Stimulated activated CD4-positive, alpha-beta T cell treated with anti-CD3 and anti-CD28 coated beads, Interleukin-12 subunit alpha, Interleukin-12 subunit beta, amount 100 ng/mL, for 4 hours (primary cell): Measurements from ENCODE around the gene FSTL5.

Source experiments
- DNase-seq: peaks from one replicate; pipeline ENCODE4 v3.0.0-alpha.2; 2020

The FSTL5 gene

DNA sequence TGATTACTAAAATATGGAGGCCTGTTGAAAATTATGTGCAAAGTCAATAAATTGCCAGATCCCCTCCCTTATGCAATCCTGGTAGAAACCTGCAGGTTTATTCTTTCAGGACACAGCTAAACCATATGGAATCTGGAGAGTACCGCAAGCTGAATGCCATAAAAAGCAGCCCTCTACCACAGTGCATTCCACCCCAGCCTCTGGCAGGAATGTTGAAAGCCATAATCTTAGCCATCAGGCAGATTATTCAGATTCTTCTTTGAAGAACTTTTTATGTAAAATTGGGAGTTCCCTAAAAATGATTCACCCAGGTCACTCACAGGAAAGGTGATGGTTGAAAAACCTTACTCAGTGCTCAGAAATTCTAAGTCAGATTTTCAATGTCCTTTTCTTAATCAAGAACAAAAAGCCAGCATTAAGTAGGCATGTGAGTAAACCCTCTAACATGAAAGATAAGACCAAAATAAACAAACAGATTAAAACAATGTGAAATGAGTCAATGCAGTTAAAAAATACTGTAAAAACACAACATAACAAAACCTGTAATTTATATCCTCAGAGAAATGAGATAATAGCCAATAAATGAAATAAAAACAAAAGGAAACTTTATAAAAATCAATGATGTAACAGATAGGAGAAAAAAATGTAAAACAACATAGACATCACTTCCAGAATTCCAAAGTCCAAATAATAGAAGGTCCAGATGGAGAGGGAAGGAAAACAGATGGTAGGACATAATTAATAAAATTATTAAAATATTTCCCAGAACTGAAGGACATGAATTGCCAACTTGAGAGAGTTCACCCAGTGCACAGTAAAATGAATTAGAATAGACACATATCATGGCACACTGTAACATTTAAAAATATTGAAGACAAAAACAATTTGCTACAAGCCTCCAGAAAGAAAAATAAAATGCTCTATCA, 226.9 kb downstream of the FSTL5 start:
- DNase-seq: no peak

DNA sequence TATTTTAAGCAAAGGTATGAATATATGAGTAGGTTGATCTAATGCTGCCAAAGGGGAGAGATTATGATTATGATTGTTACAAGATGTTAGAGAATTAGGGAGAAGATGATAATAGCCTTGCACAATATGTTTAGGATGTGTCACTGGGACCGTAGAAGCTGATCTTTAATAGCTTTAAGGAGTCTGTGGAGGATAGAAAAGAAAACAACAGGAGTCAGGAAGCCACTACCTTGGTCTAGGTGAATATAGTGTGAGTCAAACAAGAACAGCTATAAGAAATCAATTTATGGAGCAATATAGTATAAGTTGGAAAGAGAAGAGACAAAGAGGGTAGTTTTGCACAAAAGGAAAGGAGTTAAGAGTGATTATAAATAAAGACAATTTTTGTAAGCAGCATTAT, 232.7 kb downstream of the FSTL5 start:
- DNase-seq: no peak

DNA sequence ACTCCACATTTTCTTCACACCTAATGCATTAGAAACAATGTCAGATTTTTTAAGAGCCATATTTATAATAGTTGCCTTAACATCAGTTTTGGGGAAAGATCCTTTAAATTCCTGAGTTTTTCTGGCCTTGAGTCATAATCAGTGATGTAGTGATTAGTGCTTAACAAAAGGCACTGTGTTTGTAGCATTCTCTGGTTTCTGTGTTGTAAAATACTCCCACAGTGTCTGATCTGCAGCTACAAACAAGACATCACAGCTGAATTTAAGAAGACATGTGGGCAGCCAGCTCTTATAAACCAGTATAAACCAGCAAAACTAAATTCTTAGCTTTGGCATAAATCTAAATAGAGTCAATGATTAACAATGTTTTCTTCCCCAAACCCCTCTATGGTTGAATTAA, 233.8 kb downstream of the FSTL5 start:
- DNase-seq: no peak

DNA sequence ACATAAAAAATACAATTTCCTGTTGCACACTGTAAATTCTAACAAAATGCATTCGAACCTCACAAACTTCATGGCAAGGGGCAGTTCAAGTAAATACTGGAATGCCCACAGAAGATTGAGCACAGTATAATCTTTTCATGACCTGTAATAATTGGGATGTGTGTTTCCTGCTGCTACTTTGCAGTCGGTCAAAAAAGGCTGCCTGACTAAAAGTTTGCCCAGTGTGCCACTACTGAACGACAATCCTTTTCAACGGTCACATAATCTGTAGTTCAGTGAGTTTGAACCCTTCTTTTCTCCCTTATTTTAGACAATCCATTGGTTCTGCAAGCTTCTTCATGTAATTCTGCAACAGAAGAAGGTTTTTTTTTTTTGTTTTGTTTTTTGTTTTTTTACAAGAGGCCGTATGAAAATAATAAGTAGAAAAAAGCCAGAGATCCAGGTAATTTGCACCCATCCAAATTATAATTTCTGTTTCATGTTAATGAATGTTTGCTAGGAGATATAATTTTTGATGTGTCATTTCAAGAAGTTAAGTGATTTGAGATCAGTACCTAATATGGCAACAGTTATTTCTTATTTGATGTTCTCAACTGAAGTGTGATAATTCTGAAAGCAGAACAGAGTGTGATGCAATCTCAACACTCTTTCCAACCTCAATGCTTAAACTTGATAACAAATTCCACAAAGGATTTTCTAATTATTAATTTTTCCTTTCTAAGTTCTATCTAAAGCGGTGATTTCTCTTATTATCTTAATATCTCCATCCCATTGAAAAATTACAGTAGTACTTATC, 237.6 kb downstream of the FSTL5 start:
- no peak for DNase-seq

DNA sequence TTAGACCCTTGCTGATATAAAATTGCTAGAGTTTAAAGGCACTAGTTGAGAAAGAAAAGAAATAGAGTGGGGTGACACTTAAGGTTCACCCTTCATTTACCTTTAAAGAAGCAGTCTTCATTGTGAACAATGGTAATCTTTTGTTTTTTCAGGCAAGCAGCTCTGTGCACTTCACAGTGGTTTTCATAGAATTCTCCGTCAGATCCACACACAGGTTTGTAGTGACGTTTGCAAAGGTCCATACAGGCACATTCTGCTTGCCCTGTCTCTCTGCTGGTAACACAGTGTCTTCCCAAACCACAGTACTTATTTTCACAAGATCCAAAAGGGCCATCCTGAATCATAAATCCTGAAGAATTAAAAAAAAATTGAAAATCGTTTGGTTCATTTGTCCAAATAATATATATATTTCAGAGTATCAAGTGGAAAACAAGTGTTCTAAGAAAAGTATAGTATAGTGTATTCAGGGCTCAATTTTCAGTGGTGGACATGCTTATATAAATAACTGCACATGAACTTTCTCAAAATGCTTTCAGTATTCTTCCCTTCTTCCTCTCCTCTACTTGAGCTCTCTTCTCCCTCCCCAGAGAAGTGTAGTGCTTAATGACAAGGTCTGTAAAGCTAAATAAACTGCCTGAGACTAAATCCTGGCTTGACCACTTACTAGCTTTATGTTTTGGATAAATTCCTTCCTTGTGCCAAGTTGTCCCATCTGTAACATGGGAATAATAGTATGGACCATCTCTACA, 243.3 kb downstream of the FSTL5 start:
- no peak for DNase-seq

DNA sequence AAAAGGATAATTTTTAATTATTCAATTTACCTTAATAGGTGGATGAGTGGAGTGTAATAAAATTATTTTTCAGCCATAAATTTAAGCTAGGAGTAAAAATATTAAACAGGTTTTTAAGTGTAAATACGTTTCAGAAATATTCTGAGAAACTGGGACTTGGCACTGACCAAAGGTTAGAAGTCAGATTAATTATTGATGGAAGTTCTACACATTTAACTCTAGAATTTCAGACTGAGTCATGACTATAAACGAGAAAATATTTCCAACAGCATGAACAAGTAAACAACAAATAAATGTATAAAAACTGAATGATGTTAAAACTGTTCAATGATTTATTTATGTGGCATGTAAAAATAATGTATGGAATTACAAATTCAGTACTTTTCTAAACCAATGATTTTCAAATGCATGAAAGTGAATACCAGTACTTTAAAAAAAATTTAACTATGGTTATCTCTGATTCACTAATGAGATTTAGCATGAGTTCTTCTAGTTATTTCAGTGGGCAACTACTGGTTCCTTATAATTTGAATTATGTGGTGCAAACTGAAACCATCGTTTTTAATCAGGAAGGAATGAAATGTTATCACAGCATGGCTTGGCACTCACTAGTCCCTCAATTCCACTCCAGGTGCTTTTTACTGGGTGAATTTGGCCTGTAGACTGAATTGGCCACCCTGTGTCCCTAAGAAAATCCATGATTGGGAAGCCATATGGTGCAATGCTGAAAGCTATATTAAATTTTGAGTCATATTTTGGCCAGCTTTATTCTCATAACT, 244.2 kb downstream of the FSTL5 start:
- no peak for DNase-seq

DNA sequence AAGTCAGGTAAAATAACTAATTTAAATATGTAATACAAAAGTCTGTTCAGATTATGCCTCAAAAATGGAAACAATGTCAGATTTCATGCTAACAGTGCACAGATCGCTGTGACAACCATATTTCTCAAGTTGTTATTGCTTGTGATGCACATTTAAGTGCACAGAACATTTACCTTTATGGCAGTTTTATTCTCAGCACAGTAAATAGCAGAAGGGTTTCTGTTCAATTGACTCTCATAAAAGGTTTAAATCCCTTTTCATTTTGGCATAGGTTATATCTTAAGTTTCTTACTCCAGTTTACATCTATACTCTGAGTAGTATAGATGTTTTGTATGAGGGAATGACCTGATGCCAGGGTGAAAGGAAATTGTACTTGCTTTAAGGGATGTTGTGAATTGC, 247.8 kb downstream of the FSTL5 start:
- DNase-seq: no peak

DNA sequence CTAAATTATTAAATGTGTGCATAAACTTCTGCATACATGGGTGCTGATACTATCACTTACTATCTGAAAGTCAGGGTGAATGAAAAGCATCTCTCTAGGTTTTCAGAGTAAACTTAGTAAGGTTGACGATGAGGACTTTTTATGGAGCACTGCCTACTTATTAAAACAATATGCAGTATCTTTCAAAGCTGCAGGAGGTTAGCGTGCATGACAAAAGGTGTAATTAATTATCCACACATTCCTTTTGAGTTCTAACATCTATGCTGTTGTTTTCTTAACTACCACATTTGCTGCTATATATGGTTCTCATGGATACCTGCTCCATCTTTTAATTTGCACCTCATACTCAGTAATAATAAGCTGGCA, 256.2 kb downstream of the FSTL5 start:
- DNase-seq: no peak

DNA sequence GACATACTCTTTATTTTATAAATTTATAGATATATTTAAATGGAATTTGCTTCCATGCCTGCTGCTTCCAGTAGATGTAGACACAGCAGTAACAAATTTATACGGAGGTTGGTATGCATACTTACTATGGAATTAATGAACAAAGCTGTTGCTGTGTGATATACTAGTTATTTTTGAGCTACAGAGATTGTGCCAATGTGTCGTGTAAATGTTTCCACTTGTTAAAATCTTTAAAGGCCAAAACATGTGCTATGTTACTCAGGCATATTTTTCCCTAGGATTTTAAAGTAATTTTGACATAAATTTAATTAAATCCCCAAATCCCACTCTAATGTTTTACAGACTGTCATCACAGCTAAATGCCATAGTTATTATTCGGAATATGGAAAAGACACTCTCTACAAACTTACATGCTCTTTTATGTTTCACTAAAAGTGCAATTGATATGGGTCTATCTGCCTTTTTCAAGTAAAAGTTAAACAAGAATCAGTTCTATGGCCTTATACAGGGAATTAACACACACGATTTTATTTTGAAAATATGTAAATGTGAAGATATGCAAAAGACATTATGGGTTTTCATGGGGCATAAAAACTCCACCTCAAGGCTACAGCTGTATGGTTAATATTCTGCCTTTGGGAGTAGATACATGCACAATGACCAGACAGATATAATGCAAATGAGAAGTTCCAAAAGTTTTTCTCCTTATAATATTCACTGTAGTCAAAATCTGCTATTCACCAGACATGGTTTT, 256.8 kb downstream of the FSTL5 start:
- DNase-seq: no peak

DNA sequence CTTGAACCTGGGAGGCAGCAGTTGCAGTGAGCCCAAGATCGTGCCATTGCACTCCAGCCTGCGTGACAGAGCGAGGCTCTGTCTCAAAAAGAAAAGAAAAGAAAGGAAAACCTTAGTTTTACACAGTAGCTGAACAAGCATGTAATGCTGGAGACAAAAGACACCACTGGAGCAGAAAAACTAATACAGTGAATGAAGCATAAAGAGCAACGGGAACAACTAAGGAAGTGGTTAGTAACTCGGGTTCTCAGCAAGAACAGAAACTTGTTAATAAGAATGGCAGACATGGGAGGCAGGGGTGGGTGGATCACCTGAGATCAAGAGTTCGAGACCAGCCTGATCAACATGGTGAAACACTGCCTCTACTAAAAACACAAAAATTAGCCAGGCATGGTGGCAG, 263.7 kb downstream of the FSTL5 start:
- DNase-seq: no peak

DNA sequence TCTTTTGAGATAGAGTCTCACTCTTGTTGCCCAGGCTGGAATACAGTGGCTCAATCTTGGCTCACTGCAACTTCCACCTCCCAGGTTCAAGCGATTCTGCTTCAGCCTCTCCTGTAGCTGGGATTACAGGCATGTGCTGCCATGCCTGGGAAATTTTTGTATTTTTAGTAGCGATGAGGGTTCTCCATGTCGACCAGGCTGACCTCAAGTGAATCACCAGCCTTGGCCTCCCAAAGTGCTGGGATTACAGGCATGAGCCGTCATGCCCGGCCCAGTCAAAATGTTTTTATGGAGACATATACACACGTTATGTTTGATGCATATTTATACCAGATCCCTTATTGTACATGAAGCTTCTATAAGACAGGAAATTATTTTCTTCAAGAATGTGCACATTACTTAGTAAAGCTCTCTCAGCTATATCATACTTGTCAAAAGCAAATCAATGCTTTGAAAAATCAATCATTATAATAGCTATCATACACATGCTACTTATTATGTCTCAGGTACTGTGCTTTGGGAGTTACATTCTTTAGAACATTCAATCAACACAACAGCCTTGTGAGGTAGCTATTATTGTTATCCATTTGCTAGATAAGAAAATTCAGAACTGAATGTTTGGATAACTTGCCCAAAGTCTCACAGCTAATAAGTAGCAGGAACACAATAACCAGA, 269.2 kb downstream of the FSTL5 start:
- no peak for DNase-seq

DNA sequence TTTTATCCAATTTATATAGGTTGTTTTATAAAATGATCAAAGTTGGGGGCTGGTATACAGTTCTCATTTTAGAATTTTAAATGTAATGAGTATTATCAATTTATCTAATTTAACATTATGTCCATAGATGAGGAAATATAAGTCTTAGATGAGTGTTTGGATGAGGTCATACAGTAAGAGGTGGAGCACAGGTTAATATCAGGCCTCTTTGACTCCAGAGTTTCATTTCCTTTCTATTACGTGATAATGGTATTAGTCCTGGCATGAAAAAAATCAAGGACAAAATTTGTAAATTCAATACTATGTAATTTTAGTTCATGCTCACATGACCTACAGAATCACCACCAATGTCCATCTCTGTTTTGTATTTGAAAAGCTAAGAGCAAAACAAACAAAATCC, 269.8 kb downstream of the FSTL5 start:
- DNase-seq: no peak

DNA sequence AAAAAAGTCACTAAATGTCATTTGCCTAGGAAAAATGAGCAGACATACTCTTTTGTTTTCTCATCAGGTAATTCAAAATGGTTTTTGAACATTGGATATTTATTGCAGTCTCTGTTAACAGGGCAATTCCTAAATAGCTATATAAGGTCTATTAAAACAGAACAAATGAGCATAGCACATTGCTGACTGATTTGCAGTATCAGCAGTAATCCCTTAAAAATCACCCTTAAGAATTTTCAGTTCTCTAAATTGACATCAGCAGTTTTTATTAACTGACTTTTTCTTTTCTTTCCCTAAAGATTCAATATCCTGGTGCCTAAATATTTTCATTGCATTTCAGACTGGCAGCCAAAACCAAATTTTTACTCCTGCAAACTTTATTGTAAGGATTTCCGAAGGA, 270.2 kb downstream of the FSTL5 start:
- no peak for DNase-seq

DNA sequence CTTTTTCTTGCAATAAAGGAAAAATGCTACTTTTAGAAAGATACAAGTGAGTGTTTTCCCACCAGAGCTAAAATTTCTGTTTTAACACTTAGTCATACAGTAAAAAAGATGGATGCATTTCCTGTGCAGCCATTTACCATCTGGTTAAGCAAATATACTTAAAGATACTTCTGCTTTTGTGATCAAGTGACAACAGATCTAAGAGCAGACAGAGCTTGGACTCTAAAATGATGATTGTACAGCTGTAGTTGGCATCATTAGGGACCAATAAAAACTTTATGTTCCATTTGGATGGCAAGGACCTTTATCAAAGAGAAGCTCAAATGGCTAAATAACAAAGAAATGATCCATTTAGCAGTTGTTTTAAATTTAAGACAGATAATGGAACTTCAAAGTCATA, 270.8 kb downstream of the FSTL5 start:
- DNase-seq: no peak

DNA sequence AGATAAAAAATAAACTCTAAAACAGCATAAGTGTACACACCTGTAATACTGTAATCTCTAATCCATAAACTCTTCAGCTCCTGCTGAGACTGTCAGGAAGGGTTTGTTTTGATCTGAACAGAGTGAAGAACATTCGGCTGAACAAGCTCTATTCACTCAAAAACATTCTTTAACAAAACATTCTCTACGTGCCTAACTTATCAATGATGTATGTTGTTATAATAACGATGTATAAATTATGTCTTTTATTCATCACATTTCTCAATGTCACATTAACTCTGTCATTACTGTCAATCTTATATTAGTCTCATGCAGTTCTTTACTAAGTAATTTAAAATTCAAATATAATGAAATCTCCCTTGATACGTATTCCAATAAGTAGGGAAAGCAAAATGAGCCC, 280.6 kb downstream of the FSTL5 start:
- DNase-seq: no peak

DNA sequence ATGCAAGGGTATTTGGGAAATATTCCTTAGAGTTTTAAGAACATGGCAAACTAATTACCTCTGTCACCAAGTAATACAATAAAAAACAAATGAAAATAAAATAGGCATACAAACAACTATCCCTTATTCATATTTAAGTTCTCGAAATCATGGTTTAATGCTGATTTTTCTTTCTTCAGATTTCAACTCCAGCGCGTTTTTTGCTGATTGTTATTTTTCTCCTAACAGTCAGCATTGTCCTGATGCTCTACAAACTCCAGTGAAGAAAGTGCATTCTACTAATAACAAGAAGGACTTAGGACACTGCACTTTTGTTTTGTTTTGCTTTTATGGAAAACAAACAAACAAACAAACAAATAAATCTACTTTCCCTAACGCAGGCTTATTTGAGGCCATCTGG, 282.4 kb downstream of the FSTL5 start:
- DNase-seq: no peak

DNA sequence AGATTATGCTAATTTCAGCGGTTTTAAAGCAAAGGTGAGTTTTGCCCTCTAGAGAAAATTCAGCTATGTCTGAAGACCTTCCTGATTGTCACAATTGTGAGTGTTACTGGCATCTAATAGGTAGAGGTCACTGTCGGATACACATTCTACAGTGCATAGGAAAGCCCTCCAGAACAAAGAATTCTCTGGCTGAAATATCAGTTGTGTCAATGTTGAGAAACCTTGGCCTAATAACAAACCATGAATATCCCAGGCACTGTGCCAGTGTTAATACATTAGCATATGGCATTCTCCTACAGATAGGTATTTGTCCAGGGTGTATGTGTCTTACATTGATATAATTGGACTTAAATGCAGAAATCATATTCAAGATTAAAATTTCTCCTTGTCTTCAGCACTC, 294.3 kb downstream of the FSTL5 start:
- DNase-seq: no peak

DNA sequence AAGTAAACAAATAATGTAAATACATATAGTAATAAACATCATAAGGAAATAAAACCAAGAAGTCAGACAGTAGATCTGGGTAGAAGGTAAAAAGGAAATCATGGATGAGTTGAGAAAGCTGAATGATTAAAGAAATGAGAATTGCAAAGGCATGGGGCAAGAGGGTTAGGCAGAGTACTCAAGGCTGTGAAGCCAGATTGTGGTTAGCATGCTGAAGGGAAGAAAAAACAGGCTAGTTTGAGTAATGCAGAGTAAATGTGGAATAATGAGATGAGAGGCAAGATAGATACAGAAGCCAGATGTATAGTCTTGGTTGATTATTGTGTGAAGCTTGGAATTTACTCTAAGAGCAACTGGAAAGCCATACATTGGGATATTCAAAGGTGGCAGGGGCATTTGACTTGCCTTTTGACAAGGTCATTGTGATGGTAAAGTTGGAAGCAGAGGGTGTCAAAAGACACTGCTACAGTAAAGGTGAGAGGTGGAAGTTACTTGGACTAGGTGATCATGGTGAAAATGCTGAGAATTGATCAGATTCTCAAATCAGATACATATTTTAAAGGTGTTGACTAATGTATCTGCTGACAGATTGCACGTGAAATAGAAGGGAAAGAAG, 307.0 kb downstream of the FSTL5 start:
- DNase-seq: no peak

DNA sequence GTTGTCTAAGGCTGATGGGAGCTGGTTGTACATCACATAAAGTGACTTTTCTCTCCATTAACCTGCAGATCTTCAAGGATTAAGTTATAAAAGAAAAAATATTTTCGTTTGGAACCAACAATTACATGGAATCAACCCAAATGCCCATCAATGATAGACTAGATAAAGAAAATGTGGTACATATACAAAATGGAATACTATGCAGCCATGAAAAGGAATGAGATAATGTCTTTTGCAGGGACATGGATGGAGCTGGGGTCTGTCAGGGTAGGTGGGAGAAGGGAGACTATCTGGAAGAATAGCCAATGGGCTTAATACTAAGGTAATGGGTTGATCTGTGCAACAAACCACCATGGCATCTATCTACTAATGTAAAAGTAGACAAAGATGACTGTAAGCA, 313.2 kb downstream of the FSTL5 start:
- DNase-seq: no peak

DNA sequence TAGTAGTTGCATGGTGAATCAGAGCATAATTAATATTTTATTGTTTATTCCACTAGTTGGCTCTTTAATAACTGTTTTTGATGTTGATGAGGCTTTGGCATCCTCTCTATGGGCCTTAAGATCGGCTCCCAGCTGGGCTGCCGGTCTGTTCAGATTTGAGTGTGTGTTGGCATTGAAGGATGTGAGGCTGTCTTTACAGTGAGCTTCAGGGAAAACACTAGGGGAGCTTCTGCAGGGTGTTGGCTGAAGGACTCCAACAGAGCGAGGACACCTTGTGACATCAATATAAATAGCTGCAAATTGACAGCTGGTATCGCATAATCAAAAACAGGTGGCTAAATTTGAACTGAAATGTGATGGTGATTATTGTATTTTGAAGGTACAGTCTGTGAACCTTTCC, 322.0 kb downstream of the FSTL5 start:
- no peak for DNase-seq

DNA sequence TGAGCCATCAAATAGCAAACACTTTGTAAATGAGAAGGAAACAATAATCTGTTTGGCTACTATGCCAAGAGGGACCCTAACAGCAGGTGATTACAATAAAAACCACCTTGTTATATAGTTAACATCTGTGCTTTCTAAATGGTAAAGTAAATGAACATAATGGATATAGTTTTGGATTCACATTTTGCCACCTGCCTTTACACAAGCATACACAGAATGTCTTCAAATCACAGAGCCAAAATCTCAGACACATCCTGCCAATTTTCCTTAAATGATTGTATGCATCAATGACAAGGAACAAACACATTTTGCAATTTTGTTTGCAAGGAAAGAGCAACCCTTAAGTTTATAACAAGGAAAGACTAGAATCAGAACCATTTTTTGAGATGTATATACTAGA, 334.2 kb downstream of the FSTL5 start:
- no peak for DNase-seq
